ENCODE data around the gene CDC42BPB.

DNA sequence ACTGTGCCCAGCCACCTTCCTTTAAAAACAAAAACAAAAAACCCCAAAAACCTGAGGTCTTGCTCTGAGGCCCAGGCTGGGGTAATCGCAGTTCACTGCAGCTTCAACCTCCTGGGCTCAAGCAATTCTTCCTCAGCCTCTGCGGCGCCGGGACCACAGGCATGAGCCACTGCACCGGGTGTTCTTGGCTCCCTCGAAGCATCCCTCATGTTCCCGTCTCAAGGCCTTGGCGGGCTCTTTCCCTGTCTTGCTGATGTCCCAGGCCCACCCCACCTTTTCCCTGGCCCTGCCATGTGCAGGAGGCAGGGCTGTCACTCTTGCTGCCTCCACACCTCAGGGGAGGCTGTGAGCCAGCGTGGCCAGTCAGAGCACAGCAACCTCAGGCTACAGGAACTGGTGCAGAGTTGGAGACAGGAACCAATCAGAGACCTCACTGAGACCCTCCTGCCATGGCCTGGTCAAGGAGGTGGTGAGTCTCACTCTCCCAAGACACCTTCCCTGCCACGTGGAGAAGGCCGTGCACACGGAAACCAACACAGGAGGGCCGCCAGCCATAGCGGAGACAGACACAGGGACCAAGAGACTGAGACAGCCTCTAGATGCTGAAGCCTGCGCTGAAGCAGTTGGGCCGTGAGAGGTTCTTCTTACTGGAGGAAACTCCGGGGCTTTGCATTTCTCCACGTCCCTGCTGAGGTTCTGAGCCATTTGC lies 140.8 kb downstream of the CDC42BPB start:
- no peak for TF ChIP-seq EZH2phosphoT487 (IDR thresholded peaks at IDR 0.05; ENCODE audit: insufficient read depth, low read depth)
- TF ChIP-seq EZH2 (IDR thresholded peaks at IDR 0.05; ENCODE audit: insufficient read depth, poor library complexity, severe bottlenecking), result no peak

All from GM23248 (cell line).